Measurements from ENCODE around the gene RIN1.

GRCh38 chr11:66368484-66368883 lies 32.2 kb upstream of the RIN1 start:
- TF ChIP-seq CTCF (IDR thresholded peaks at IDR 0.05): no peak
- TF ChIP-seq POLR2A (IDR thresholded peaks at IDR 0.05): no peak
